Fibroblast of the aortic adventitia (primary cell): ENCODE data around the gene PDZD2. TPM values are rescaled to one million over a fixed set of nuclear protein-coding genes. Genes with fewer than 3 reads are reported as not detected.
"Not testable (repeated sequence)": the region's sequence is repeated elsewhere in the genome, so short reads cannot be mapped to it uniquely, and the experiment has no call there.

Experiments used
- DNase-seq: peaks from one replicate; pipeline ENCODE4 v3.0.0-alpha.2; 2010; ENCODE audit warnings: low read depth
- H3K4me3 ChIP-seq: 2 replicates; pipeline ENCODE4 v1.5.1; 2011; ENCODE audit warnings: low read depth, mild to moderate bottlenecking, control low read depth, low read length, moderate library complexity
- total RNA-seq: library from RNA; depleted of rRNA; stranded (reverse); fragments of >200 nt; gene quantifications from 2 replicates; pipeline ENCODE4 v1.2.3, GENCODE V29; 2012; ENCODE audit warnings: low replicate concordance
- TF ChIP-seq, protein P1 (sequence below): IDR thresholded peaks from 2 replicates; pipeline ENCODE4 v1.5.1; 2011; ENCODE audit warnings: mild to moderate bottlenecking, low read length, control low read depth, inconsistent platforms; ENCODE audit not compliant: insufficient read depth

The PDZD2 gene
- total RNA-seq, 1 donor = under 0.01 TPM

DNA sequence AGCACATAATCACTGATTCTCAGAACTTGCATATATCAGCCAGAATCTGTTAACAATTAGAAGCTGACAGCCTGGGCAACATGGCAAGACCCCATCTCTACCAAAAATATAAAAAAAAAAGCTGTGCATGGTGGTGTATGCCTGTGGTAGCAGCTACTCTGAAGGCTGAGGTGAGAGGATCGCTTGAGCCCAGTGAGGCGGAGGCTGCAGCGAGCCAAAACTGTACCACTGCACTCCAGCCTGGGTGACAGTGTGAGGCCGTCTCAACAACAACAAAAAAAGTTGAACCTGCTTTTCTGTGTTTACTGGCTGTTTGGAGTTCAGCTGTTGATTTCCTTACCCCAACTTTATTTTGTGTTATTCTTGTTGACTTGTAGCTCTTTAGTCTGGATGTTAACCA is 468.4 kb downstream of the PDZD2 start:
- TF ChIP-seq, protein P1, sequence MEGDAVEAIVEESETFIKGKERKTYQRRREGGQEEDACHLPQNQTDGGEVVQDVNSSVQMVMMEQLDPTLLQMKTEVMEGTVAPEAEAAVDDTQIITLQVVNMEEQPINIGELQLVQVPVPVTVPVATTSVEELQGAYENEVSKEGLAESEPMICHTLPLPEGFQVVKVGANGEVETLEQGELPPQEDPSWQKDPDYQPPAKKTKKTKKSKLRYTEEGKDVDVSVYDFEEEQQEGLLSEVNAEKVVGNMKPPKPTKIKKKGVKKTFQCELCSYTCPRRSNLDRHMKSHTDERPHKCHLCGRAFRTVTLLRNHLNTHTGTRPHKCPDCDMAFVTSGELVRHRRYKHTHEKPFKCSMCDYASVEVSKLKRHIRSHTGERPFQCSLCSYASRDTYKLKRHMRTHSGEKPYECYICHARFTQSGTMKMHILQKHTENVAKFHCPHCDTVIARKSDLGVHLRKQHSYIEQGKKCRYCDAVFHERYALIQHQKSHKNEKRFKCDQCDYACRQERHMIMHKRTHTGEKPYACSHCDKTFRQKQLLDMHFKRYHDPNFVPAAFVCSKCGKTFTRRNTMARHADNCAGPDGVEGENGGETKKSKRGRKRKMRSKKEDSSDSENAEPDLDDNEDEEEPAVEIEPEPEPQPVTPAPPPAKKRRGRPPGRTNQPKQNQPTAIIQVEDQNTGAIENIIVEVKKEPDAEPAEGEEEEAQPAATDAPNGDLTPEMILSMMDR = no peak
- no peak overlapping the region for H3K4me3 ChIP-seq
- DNase-seq = no peak

DNA sequence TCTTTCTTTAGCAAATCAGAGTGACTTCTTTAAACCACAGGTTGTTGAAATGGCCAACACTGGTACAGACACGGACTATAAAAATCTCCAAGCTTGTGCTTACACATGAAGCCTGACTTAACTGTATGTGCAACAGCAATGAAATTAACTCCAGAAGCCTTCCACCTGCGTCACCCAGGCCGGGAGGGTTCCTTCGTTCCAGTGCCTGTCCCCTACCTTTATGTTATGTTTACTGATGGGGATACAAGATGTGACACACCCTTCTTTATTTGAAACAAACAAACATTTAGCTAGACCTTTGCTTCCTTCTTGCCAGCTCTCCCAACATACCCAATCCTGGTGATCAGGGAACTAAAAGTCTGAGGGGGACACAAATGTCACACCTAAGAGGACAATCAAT is 469.2 kb downstream of the PDZD2 start:
- TF ChIP-seq, protein P1 = no peak
- H3K4me3 ChIP-seq = no peak overlapping the region
- no peak for DNase-seq

DNA sequence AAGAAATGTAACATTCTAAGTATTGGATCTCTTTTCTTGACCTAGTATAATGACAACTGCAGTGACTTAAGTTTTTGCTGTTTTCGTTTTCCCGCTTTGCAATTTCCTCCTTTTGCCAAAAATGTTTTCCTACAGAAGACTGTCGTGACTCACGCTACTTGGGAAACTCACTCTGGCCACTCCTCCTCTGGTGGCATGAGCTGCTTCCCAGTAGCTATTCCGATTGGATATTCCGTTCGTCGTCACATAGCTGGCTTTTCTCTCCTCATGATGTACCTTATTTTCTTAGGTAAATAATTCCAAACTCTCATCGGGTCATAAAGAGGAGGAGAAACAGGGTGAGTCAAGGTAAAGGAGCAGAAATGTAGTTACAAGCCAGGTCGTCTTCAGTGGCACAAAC is 470.3 kb downstream of the PDZD2 start:
- TF ChIP-seq, protein P1 = no peak
- no peak overlapping the region for H3K4me3 ChIP-seq
- DNase-seq = peak; percentile 37

DNA sequence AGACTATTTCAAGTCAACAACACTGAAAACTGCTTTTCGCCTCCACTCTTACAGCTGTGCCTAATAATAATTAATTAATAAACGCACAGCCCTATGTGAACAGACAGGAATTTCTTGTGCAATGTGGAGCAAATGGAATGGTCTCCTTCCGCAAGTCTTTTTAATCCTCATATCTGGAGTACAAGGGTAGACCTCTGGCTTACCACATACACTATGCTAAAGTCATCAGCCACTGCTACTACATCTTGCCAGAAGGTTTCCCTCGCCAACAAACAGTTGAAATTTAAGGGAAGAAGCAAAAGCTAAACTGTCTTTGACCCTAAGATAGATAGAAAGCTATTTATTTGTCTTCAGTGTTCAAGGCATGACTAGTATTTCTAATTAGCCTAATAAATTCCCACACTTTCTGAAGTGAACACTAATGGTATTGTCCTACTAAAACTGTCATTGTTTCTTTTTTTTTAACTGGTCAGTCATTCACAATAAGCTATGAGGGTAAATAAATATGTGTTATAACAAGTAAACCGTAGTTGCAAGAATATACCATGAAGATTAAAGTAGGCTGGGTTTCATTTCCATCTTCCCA is 471.3 kb downstream of the PDZD2 start:
- no peak overlapping the region for H3K4me3 ChIP-seq
- DNase-seq = no peak
- TF ChIP-seq, protein P1 = no peak

DNA sequence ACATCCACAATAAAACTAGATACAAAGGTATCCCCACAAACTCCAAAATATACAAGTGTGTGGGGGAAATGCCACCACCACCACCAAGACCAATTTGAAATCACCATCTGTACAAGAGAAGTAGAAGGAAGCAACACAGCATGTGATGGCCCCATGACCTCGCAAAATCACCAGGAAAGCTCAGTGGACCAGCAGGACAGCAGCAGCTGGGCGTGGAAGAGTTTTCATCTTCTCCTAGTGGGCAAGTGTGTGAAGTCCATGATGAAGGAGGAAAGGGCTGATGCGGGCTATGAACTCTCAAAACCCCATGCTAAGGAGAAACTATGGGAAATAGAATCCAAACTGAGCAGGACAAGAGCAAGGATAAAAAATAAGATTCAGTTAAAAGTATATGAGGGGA is 477.1 kb downstream of the PDZD2 start:
- no peak overlapping the region for H3K4me3 ChIP-seq
- TF ChIP-seq, protein P1 = no peak
- DNase-seq = no peak

DNA sequence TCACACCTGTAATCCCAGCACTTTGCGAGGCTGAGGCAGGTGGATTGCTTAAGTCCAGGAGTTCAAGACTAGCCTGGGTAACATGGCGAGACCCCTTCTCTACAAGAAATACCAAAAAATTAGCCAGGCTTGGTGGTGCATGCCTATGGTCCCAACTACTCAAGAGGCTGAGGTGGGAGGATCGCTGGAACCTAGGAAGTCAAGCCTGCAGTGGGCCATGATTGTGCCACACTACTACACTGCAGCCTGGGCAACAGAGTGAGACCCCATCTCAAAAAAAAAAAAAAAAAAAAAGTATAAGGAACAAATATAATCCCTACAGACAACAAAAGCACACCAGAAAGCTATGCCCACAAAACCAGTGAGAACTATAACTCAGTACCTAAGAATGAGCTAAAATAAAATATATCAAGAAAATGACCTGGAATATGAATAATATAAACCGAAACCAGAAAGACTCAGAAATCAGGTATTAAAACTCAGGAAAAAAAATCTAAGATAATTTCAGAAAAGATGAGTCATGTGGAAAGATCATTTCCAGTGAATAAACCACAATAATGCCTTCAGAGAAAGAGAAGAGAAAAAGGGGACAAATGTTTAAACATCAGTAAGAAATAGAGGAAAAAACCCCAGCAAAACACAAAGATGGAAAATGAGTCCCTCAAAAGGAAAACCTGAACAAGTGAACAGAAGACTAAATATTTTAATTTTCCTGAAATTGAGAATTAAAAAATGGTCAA is 477.8 kb downstream of the PDZD2 start:
- peak; percentile 15 for DNase-seq
- no peak overlapping the region for H3K4me3 ChIP-seq
- TF ChIP-seq, protein P1 = no peak

DNA sequence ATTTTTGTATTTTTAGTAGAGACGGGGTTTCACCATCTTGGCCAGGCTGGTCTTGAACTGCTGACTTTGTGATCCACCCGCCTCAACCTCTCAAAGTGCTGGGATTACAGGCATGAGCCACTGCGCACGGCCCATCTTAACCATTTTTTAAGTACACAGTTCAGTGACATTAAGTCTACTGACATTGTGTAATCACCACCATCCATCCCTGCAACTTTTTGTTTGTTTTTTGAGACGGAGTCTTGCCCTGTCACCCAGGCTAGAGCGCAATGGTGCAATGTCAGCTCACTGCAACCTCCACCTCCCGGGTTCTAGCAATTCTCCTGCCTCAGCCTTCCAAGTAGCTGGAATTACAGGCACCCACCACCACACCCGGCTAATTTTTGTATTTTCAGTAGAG is 480.0 kb downstream of the PDZD2 start:
- not testable (repeated sequence) for DNase-seq

More for the DNA sequence above, 480.0 kb downstream of the PDZD2 start:
- not testable (repeated sequence) for H3K4me3 ChIP-seq
